ENCODE measurements around the gene PCDH8. TPM values are rescaled to one million over a fixed set of nuclear protein-coding genes. Genes with fewer than 3 reads are reported as not detected.

The PCDH8 gene
- total and polyA plus RNA-seq, 2 of the 13 experiments (the other 11 are each of a cell fraction or from before 2014, with no cell fraction given): not detected

DNA sequence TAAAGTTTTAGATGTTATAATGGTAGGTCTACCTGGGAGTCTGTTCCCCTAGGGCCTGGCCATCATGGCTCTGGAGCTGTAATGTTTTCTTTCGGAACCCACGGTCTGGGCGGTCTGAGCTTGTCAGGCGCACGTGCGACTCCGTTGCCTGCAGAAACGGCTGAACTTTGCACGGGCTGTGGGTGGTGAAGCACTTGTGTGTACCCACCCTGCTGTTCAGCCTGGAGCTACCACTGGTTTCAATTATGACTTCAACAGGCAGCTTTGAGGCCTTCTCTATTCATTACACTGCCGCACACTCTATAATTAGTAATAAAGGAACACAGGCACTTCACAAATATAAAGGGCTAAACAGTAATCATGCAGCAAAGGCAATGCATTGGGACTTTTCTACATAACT is 6.0 kb downstream of the PCDH8 start (continued):
- TF ChIP-seq, protein P1, sequence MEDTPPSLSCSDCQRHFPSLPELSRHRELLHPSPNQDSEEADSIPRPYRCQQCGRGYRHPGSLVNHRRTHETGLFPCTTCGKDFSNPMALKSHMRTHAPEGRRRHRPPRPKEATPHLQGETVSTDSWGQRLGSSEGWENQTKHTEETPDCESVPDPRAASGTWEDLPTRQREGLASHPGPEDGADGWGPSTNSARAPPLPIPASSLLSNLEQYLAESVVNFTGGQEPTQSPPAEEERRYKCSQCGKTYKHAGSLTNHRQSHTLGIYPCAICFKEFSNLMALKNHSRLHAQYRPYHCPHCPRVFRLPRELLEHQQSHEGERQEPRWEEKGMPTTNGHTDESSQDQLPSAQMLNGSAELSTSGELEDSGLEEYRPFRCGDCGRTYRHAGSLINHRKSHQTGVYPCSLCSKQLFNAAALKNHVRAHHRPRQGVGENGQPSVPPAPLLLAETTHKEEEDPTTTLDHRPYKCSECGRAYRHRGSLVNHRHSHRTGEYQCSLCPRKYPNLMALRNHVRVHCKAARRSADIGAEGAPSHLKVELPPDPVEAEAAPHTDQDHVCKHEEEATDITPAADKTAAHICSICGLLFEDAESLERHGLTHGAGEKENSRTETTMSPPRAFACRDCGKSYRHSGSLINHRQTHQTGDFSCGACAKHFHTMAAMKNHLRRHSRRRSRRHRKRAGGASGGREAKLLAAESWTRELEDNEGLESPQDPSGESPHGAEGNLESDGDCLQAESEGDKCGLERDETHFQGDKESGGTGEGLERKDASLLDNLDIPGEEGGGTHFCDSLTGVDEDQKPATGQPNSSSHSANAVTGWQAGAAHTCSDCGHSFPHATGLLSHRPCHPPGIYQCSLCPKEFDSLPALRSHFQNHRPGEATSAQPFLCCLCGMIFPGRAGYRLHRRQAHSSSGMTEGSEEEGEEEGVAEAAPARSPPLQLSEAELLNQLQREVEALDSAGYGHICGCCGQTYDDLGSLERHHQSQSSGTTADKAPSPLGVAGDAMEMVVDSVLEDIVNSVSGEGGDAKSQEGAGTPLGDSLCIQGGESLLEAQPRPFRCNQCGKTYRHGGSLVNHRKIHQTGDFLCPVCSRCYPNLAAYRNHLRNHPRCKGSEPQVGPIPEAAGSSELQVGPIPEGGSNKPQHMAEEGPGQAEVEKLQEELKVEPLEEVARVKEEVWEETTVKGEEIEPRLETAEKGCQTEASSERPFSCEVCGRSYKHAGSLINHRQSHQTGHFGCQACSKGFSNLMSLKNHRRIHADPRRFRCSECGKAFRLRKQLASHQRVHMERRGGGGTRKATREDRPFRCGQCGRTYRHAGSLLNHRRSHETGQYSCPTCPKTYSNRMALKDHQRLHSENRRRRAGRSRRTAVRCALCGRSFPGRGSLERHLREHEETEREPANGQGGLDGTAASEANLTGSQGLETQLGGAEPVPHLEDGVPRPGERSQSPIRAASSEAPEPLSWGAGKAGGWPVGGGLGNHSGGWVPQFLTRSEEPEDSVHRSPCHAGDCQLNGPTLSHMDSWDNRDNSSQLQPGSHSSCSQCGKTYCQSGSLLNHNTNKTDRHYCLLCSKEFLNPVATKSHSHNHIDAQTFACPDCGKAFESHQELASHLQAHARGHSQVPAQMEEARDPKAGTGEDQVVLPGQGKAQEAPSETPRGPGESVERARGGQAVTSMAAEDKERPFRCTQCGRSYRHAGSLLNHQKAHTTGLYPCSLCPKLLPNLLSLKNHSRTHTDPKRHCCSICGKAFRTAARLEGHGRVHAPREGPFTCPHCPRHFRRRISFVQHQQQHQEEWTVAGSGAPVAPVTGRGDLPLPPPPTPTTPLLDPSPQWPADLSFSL (CRISPR knock-in tag; IDR thresholded peaks at IDR 0.05): no peak
- TF ChIP-seq CHCHD3 (CRISPR knock-in tag; IDR thresholded peaks at IDR 0.05): no peak
- TF ChIP-seq ZFP1 (CRISPR knock-in tag; IDR thresholded peaks at IDR 0.05): no peak
- no peak for TF ChIP-seq ZNF460 (CRISPR knock-in tag; IDR thresholded peaks at IDR 0.05; ENCODE audit: borderline replicate concordance)
- no peak for TF ChIP-seq KDM1A (CRISPR knock-in tag; IDR thresholded peaks at IDR 0.05)
- TF ChIP-seq SIX4 (CRISPR knock-in tag; IDR thresholded peaks at IDR 0.05): no peak
- no peak for TF ChIP-seq ZNF337 (CRISPR knock-in tag; IDR thresholded peaks at IDR 0.05; ENCODE audit: borderline replicate concordance, low read depth)
- TF ChIP-seq SMYD3 (CRISPR knock-in tag; IDR thresholded peaks at IDR 0.05): no peak
- TF ChIP-seq ZSCAN25 (CRISPR knock-in tag; IDR thresholded peaks at IDR 0.05): no peak
- no peak for TF ChIP-seq CEBPG (CRISPR knock-in tag; IDR thresholded peaks at IDR 0.05)
- TF ChIP-seq ZBTB39 (CRISPR knock-in tag; IDR thresholded peaks at IDR 0.05): no peak
- TF ChIP-seq CBFB (CRISPR knock-in tag; IDR thresholded peaks at IDR 0.05): no peak
- no peak for TF ChIP-seq RCOR2 (CRISPR knock-in tag; IDR thresholded peaks at IDR 0.05)
- TF ChIP-seq ZSCAN20 (CRISPR knock-in tag; IDR thresholded peaks at IDR 0.05; ENCODE audit: borderline replicate concordance): no peak
- TF ChIP-seq ZNF383 (CRISPR knock-in tag; IDR thresholded peaks at IDR 0.05; ENCODE audit: borderline replicate concordance): no peak
- 0 out of 2 replicates have a peak, but pooled peaks have one; percentile 31 for TF ChIP-seq KDM2A (CRISPR knock-in tag; IDR thresholded peaks at IDR 0.05; ENCODE audit: borderline replicate concordance, low read depth)
- TF ChIP-seq MLXIP (CRISPR knock-in tag; IDR thresholded peaks at IDR 0.05; ENCODE audit: borderline replicate concordance): no peak
- no peak for TF ChIP-seq ZSCAN12 (CRISPR knock-in tag; IDR thresholded peaks at IDR 0.05)
- no peak for TF ChIP-seq ZNF160 (CRISPR knock-in tag; IDR thresholded peaks at IDR 0.05)
- TF ChIP-seq ZNF124 (CRISPR knock-in tag; IDR thresholded peaks at IDR 0.05): no peak
- no peak for TF ChIP-seq NCOA2 (CRISPR knock-in tag; IDR thresholded peaks at IDR 0.05)
